SU-DHL-6 (cell line): ENCODE measurements around the gene ATP8A1.

ENCODE experiments used
- EZH2phosphoT487 ChIP-seq: fragments of 200-600 bp; sonication (generic), shearing (Covaris generic); conservative IDR thresholded peaks from 2 replicates; pipeline ENCODE4 v1.6.1; 2018; ENCODE audit warnings: mild to moderate bottlenecking, antibody characterized with exemption, low read length, moderate library complexity, mixed read lengths
- TF ChIP-seq, protein P1 (sequence below): fragments of 200-600 bp; sonication (generic); IDR thresholded peaks from one replicate; pipeline ENCODE4 v1.5.1; 2017; ENCODE audit warnings: antibody characterized with exemption, mild to moderate bottlenecking, low read length, moderate library complexity; ENCODE audit not compliant: insufficient read depth, poor library complexity, severe bottlenecking

DNA sequence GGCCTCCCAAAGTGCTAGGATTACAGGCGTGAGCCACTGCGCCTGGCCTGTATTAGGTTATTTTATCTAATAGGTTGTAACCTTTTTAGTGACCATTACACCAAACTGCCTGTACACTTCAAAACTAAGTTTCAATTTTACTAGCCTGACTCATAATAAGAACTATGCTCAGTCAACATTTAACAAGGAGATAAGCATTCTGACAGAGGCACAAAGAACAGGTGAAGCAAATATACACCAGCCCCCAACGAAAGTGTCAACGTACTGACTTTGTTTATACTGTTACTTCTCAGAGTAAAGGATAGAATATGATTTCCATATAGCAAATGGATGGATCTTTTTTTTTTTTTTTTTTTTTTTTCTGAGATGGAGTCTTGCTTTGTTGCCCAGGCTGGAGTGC, 196.9 kb downstream of the ATP8A1 start:
- TF ChIP-seq, protein P1, sequence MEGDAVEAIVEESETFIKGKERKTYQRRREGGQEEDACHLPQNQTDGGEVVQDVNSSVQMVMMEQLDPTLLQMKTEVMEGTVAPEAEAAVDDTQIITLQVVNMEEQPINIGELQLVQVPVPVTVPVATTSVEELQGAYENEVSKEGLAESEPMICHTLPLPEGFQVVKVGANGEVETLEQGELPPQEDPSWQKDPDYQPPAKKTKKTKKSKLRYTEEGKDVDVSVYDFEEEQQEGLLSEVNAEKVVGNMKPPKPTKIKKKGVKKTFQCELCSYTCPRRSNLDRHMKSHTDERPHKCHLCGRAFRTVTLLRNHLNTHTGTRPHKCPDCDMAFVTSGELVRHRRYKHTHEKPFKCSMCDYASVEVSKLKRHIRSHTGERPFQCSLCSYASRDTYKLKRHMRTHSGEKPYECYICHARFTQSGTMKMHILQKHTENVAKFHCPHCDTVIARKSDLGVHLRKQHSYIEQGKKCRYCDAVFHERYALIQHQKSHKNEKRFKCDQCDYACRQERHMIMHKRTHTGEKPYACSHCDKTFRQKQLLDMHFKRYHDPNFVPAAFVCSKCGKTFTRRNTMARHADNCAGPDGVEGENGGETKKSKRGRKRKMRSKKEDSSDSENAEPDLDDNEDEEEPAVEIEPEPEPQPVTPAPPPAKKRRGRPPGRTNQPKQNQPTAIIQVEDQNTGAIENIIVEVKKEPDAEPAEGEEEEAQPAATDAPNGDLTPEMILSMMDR, result no peak
- no peak for TF ChIP-seq EZH2phosphoT487
